ENCODE measurements around the gene TMEM9. TPM values are rescaled to one million over a fixed set of nuclear protein-coding genes. Genes with fewer than 3 reads are reported as not detected.

TMEM9 gene
- total and polyA plus RNA-seq, 2 of the 8 experiments (the other 6 are each of a cell fraction or from before 2014, with no cell fraction given), result 79.9 to 181 TPM

GRCh38 chr1:201131398-201131797, 22.9 kb downstream of the TMEM9 start:
- H4K8ac ChIP-seq (ENCODE audit: extremely low read depth, insufficient read depth, low read length), result peak overlapping the region; percentile 20; the same call in 1 of the 2 replicates
- no peak overlapping the region for H3K4me3 ChIP-seq (ENCODE audit: extremely low read depth in 1 of 4, insufficient read depth in 2 of 4, low read depth in 3 of 4, low read length in 4 of 4)
- H3K27ac ChIP-seq (ENCODE audit: low read depth, low read length), result no peak overlapping the region
- CTCF ChIA-PET (ENCODE audit: partially characterized antibody), result interaction anchor here (0.9 kb wide), 1 partner anchor 12 kb away, joined by 3 read pairs; no protein-coding TSS in a partner anchor
- POLR2A ChIA-PET (ENCODE audit: partially characterized antibody), result no interaction called here
- no peak overlapping the region for H2BK12ac ChIP-seq (ENCODE audit: low read depth, low read length)
- no peak overlapping the region for H2AK5ac ChIP-seq (ENCODE audit: low read depth, low read length)
- H3K36me3 ChIP-seq (ENCODE audit: control insufficient read depth in 2 of 4, insufficient read depth in 4 of 4, low read length in 3 of 4), result peaks cover under 1 to 22% (median 6%) of the 10 kb centered on the region in 4 experiments
- H4K20me1 ChIP-seq (replicated peaks in 1 of 2; ENCODE audit: control insufficient read depth in 1 of 2, insufficient read depth in 2 of 2, low read length in 2 of 2), result peaks cover 0 to 5% of the 10 kb centered on the region in 2 experiments
- no peak overlapping the region for H2BK5ac ChIP-seq (ENCODE audit: low read depth, low read length)
- H3K9ac ChIP-seq (replicated peaks in 1 of 4; ENCODE audit: extremely low read depth in 1 of 4, low read depth in 3 of 4, low read length in 3 of 4), result no peak overlapping the region
- H4K5ac ChIP-seq (ENCODE audit: insufficient read length, low read depth, low read length), result no peak overlapping the region
- no peak overlapping the region for H2BK20ac ChIP-seq (ENCODE audit: low read length)
- H3K79me1 ChIP-seq (ENCODE audit: low read depth, low read length), result no peaks in the 10 kb centered on the region; the same call in 1 of the 2 replicates
- FAIRE-seq, result no peak
- H3K23ac ChIP-seq (ENCODE audit: insufficient read length), result no peak overlapping the region
- no peak overlapping the region for H4K91ac ChIP-seq (replicated peaks; ENCODE audit: insufficient read length, low read length)
- WGBS, 2 experiments (ENCODE audit: extremely low coverage in 1 of 2, insufficient coverage in 1 of 2, insufficient read length in 1 of 2, insufficient replicate concordance in 2 of 2, low coverage in 1 of 2, low lambda C conversion rate in 2 of 2, missing lambda C conversion rate in 1 of 2), result 81% methylated on average over 4 of the region's 4 CpGs; no CpG with 5 or more reads in 1 of the 2 experiments
- no peak overlapping the region for H2BK120ac ChIP-seq (replicated peaks; ENCODE audit: low read depth, low read length)
- no peaks in the 10 kb centered on the region for H3K9me3 ChIP-seq (ENCODE audit: insufficient read depth in 2 of 2, low read depth in 1 of 2, low read length in 1 of 2)
- no peak overlapping the region for H2BK15ac ChIP-seq (ENCODE audit: low read length)
- no peak overlapping the region for H3K18ac ChIP-seq (ENCODE audit: extremely low read depth, low read length)
- no peak overlapping the region for H3K4ac ChIP-seq (replicated peaks; ENCODE audit: insufficient read length, low read depth, low read length)
- H3K56ac ChIP-seq (replicated peaks; ENCODE audit: insufficient read length, low read depth, low read length), result no peak overlapping the region
- H3K23me2 ChIP-seq (ENCODE audit: low read depth, low read length), result no peaks in the 10 kb centered on the region
- peaks cover 3 to 11% (median 9%) of the 10 kb centered on the region in 4 experiments for H3K4me1 ChIP-seq (replicated peaks in 1 of 4; ENCODE audit: control insufficient read depth in 3 of 4, insufficient read depth in 4 of 4, low read length in 3 of 4)
- no peak overlapping the region for H3K14ac ChIP-seq (ENCODE audit: insufficient read length)
- DNase-seq (ENCODE audit: low read depth in 1 of 2, low spot score in 2 of 2), result no peak
- H3K79me2 ChIP-seq (ENCODE audit: control insufficient read depth in 1 of 2, insufficient read depth in 2 of 2, low read length in 2 of 2), result no peaks in the 10 kb centered on the region
- no peak overlapping the region for H3K4me2 ChIP-seq (ENCODE audit: insufficient read depth in 1 of 2, low read depth in 2 of 2, low read length in 2 of 2)
- no peak overlapping the region for H2AFZ ChIP-seq (ENCODE audit: low read length)
- no peaks in the 10 kb centered on the region; a peak in 1 of 7 replicates for H3K27me3 ChIP-seq (replicated peaks in 1 of 4; ENCODE audit: control insufficient read depth in 3 of 4, extremely low read depth in 1 of 4, insufficient read depth in 3 of 4, low read length in 3 of 4)
- no peak for TF ChIP-seq ASH2L (IDR thresholded peaks at IDR 0.05; ENCODE audit: low read length)
- no peak for TF ChIP-seq NANOG (IDR thresholded peaks at IDR 0.05; ENCODE audit: insufficient read depth, low read depth, low read length, poor library complexity, severe bottlenecking)
- TF ChIP-seq CTBP2 (IDR thresholded peaks at IDR 0.05; ENCODE audit: borderline replicate concordance, insufficient read depth, insufficient read length, low read length), result no peak
- no peak for TF ChIP-seq EGR1 (IDR thresholded peaks at IDR 0.05; ENCODE audit: borderline replicate concordance, low read depth, low read length)
- TF ChIP-seq BRCA1 (IDR thresholded peaks at IDR 0.05; ENCODE audit: low read depth, low read length), result no peak
- no peak for TF ChIP-seq RAD21 (IDR thresholded peaks at IDR 0.05 in 1 of 2, conservative IDR thresholded peaks at IDR 0.05 in 1 of 2; ENCODE audit: low read depth in 2 of 2, low read length in 2 of 2)
- no peak for TF ChIP-seq RNF2 (IDR thresholded peaks at IDR 0.05; ENCODE audit: borderline replicate concordance, low read depth, low read length, missing control alignments, poor library complexity, severe bottlenecking)
- TF ChIP-seq SIRT6 (IDR thresholded peaks at IDR 0.05; ENCODE audit: low read length), result no peak
- no peak for TF ChIP-seq RXRA (IDR thresholded peaks at IDR 0.05; ENCODE audit: insufficient read depth, low read depth, low read length)
- TF ChIP-seq SP2 (IDR thresholded peaks at IDR 0.05; ENCODE audit: low read length), result no peak
- no peak for TF ChIP-seq POLR2A (IDR thresholded peaks at IDR 0.05; ENCODE audit: control extremely low read depth in 1 of 2, low read depth in 2 of 2, low read length in 2 of 2)
- TF ChIP-seq FOSL1 (IDR thresholded peaks at IDR 0.05; ENCODE audit: insufficient read depth, low read depth, low read length), result no peak
- TF ChIP-seq CHD2 (IDR thresholded peaks at IDR 0.05; ENCODE audit: low read length), result no peak
- TF ChIP-seq CEBPB (IDR thresholded peaks at IDR 0.05; ENCODE audit: low read depth, low read length), result no peak
- TF ChIP-seq BACH1 (IDR thresholded peaks at IDR 0.05; ENCODE audit: low read length), result no peak
